Measurements from ENCODE around the gene SNU13. TPM values are rescaled to one million over a fixed set of nuclear protein-coding genes. Genes with fewer than 3 reads are reported as not detected.
"Not testable (repeated sequence)": the region's sequence is repeated elsewhere in the genome, so short reads cannot be mapped to it uniquely, and the experiment has no call there.

The SNU13 gene
- 148 and 185 TPM in 2 replicates for total RNA-seq (2014; rRNA removed; shearing (Covaris generic); ENCODE audit: low replicate concordance)

DNA sequence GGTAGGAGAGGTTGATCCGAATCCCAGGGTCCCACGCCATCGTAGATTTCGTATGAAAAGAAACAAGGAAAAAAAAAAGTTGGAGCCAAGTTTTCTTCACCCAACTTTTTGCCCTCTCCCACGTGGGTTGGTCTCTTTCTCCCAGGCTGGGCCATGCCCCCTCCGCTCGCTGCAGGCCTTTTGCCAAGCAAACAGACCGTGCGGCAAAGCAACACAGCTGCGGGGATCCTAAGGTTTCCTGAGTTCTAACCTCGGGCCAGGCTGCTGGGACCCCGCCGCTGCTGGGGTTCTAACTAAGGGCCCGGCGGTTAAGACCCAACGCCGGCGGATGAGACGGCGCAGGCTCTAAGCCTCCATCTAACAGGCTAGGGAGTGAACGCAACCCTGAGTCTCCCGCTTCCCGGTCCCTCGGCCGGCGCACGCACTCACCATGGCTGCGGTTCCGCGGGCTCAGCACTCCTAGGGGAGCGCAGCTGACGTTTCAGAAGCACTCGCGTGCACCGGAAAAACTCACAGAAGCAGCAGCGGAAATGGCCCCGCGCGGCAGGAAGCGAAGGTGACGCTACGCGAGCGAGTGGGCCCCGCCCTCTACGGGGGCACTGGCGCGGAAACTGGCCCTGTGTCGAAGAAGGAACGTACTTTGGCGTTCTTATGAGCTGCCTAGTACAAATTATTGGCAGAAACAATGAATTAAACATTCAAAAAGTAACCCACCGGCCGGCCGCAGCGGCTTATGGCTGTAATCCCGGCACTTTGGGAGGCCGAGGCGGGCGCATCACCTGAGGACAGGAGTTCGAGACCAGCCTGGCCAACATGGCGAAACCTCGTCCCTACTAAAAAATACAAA, at the start of gene SNU13:
SNU13 (minus strand) TSS at position 503 of the 847 bp plus-strand sequence; CDS start at position 432, 71 bp downstream.
- Histone ChIP-seq H4K20me1 (ENCODE audit: insufficient read depth, low read depth, low read length) (peaks cover 11% of the 10 kb centered on the region), H3K4me1 (ENCODE audit: low read length) (peaks cover 33% of the 10 kb centered on the region), H3K79me2 (ENCODE audit: low read length) (peaks cover 54% of the 10 kb centered on the region), H3K9me3 (ENCODE audit: low read length) (no peaks in the 10 kb centered on the region), H2AFZ (ENCODE audit: low read length) (peak within 1 kb of the TSS; percentile 29; the same call in 1 of the 2 replicates), H3K9me2 (replicated peaks; ENCODE audit: insufficient read depth, low read length) (no peaks in the 10 kb centered on the region), H3K27me3 (ENCODE audit: low read length) (no peaks in the 10 kb centered on the region), H3K27ac (ENCODE audit: low read length) (peak within 1 kb of the TSS; percentile 79), H3K36me3 (ENCODE audit: insufficient read depth, low read length) (no peaks in the 10 kb centered on the region), H3K4me3 (ENCODE audit: low read length) (peak within 1 kb of the TSS; percentile 96), H3K9ac (ENCODE audit: low read length) (peak within 1 kb of the TSS; percentile 95), H3K4me2 (ENCODE audit: low read depth, low read length, poor library complexity, severe bottlenecking) (peak within 1 kb of the TSS; percentile 78)
- peak; percentile 97 for DNase-seq

DNA sequence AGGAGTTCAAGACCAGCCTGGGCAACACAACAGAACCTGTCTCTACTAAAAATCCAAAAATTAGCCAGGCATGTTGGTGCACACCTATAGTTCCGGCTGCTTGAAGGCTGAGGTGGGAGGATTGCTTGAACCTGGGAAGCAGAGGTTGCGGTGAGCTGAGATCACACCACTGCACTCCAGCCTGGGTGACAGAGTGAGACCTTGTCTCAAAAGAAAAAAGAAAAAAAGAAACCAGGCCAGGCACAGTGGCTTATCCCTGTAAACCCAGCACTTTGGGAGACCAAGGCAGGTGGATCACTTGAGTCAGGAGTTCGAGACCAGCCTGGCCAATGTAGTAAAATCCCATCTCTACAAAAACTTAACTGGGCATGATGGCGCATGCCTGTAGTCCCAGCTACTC, 44.6 kb upstream of the SNU13 start:
- not testable (repeated sequence) for H3K4me1 ChIP-seq (ENCODE audit: low read length); H2AFZ ChIP-seq (ENCODE audit: low read length); H3K9me3 ChIP-seq (ENCODE audit: low read length); H3K4me3 ChIP-seq (ENCODE audit: low read length); H4K20me1 ChIP-seq (ENCODE audit: insufficient read depth, low read depth, low read length); H3K9ac ChIP-seq (ENCODE audit: low read length); H3K4me2 ChIP-seq (ENCODE audit: low read depth, low read length, poor library complexity, severe bottlenecking); H3K36me3 ChIP-seq (ENCODE audit: insufficient read depth, low read length); H3K9me2 ChIP-seq (replicated peaks; ENCODE audit: insufficient read depth, low read length); DNase-seq; H3K27me3 ChIP-seq (ENCODE audit: low read length); H3K79me2 ChIP-seq (ENCODE audit: low read length); H3K27ac ChIP-seq (ENCODE audit: low read length)

GRCh38 chr22:41732096-41732772, 43.6 kb upstream of the SNU13 start:
- Histone ChIP-seq H2AFZ (ENCODE audit: low read length) (no peak overlapping the region), H3K4me3 (ENCODE audit: low read length) (no peak overlapping the region), H3K36me3 (ENCODE audit: insufficient read depth, low read length) (no peaks in the 10 kb centered on the region), H4K20me1 (ENCODE audit: insufficient read depth, low read depth, low read length) (no peaks in the 10 kb centered on the region), H3K4me2 (ENCODE audit: low read depth, low read length, poor library complexity, severe bottlenecking) (no peak overlapping the region), H3K9ac (ENCODE audit: low read length) (no peak overlapping the region), H3K27ac (ENCODE audit: low read length) (no peak overlapping the region), H3K4me1 (ENCODE audit: low read length) (no peaks in the 10 kb centered on the region), H3K27me3 (ENCODE audit: low read length) (no peaks in the 10 kb centered on the region), H3K9me3 (ENCODE audit: low read length) (no peaks in the 10 kb centered on the region), H3K9me2 (replicated peaks; ENCODE audit: insufficient read depth, low read length) (no peaks in the 10 kb centered on the region), H3K79me2 (ENCODE audit: low read length) (no peaks in the 10 kb centered on the region)
- DNase-seq = peak; percentile 57

DNA sequence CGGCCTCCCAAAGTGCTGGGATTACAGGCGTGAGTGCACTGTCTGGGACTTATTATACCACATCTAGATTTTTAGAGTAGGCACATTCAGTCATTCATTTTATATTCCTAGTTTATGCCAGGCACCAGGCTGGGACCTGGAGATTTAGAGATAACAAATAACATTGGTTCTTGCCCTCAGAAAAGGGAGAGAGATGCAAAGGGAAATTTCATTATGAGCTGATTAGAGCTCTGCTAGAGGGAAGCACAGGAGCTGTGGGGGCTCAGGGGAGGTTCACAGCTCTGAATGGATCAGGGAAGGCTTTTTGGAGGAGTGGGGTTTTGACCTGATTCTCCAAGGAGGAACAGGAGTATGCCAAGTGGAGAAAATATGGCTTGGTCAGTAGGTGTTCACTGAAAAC, 42.9 kb upstream of the SNU13 start:
- Histone ChIP-seq H3K27ac (ENCODE audit: low read length) (no peak overlapping the region), H2AFZ (ENCODE audit: low read length) (no peak overlapping the region), H3K9ac (ENCODE audit: low read length) (no peak overlapping the region), H3K4me1 (ENCODE audit: low read length) (no peaks in the 10 kb centered on the region), H3K9me3 (ENCODE audit: low read length) (no peaks in the 10 kb centered on the region), H3K4me2 (ENCODE audit: low read depth, low read length, poor library complexity, severe bottlenecking) (no peak overlapping the region), H3K79me2 (ENCODE audit: low read length) (no peaks in the 10 kb centered on the region), H3K4me3 (ENCODE audit: low read length) (no peak overlapping the region), H3K36me3 (ENCODE audit: insufficient read depth, low read length) (no peaks in the 10 kb centered on the region), H3K27me3 (ENCODE audit: low read length) (no peaks in the 10 kb centered on the region), H3K9me2 (replicated peaks; ENCODE audit: insufficient read depth, low read length) (no peaks in the 10 kb centered on the region), H4K20me1 (ENCODE audit: insufficient read depth, low read depth, low read length) (no peaks in the 10 kb centered on the region)
- DNase-seq = no peak

- Histone ChIP-seq H2AFZ (ENCODE audit: low read length) (no peak overlapping the region), H3K4me2 (ENCODE audit: low read depth, low read length, poor library complexity, severe bottlenecking) (no peak overlapping the region), H3K9ac (ENCODE audit: low read length) (no peak overlapping the region), H3K4me1 (ENCODE audit: low read length) (no peaks in the 10 kb centered on the region), H3K27ac (ENCODE audit: low read length) (no peak overlapping the region), H3K27me3 (ENCODE audit: low read length) (no peaks in the 10 kb centered on the region), H3K36me3 (ENCODE audit: insufficient read depth, low read length) (no peaks in the 10 kb centered on the region), H3K9me3 (ENCODE audit: low read length) (no peaks in the 10 kb centered on the region), H3K4me3 (ENCODE audit: low read length) (no peak overlapping the region), H3K9me2 (replicated peaks; ENCODE audit: insufficient read depth, low read length) (no peaks in the 10 kb centered on the region), H3K79me2 (ENCODE audit: low read length) (no peaks in the 10 kb centered on the region), H4K20me1 (ENCODE audit: insufficient read depth, low read depth, low read length) (no peaks in the 10 kb centered on the region)
- DNase-seq = no peak
Measured at GRCh38 chr22:41725510-41726110, 36.9 kb upstream of the SNU13 start.

GRCh38 chr22:41722496-41722895, 33.8 kb upstream of the SNU13 start:
- Histone ChIP-seq H3K27me3 (ENCODE audit: low read length) (no peaks in the 10 kb centered on the region), H3K4me2 (ENCODE audit: low read depth, low read length, poor library complexity, severe bottlenecking) (no peak overlapping the region), H3K36me3 (ENCODE audit: insufficient read depth, low read length) (no peaks in the 10 kb centered on the region), H4K20me1 (ENCODE audit: insufficient read depth, low read depth, low read length) (no peaks in the 10 kb centered on the region), H3K9me2 (replicated peaks; ENCODE audit: insufficient read depth, low read length) (no peaks in the 10 kb centered on the region), H3K79me2 (ENCODE audit: low read length) (no peaks in the 10 kb centered on the region), H2AFZ (ENCODE audit: low read length) (no peak overlapping the region), H3K4me3 (ENCODE audit: low read length) (no peak overlapping the region), H3K9ac (ENCODE audit: low read length) (no peak overlapping the region), H3K9me3 (ENCODE audit: low read length) (no peaks in the 10 kb centered on the region), H3K27ac (ENCODE audit: low read length) (no peak overlapping the region), H3K4me1 (ENCODE audit: low read length) (no peaks in the 10 kb centered on the region)
- no peak for DNase-seq

DNA sequence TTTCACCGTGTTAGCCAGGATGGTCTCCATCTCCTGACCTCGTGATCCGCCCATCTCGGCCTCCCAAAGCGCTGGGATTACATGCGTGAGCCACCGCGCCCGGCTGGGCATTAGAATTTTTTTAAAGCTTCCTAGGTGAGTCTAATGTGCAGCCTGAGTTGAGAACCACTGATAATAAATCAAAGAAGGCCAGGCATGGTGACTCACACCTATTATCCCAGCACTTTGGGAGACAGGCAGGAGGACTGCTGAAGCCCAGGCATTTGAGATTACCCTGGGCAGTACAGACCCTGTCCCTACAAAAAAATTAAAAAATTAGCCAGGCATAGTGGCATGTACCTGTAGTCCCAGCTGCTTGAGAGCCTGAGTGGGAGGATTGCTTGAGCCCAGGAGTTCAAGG, 24.3 kb upstream of the SNU13 start:
- Histone ChIP-seq H3K4me2 (ENCODE audit: low read depth, low read length, poor library complexity, severe bottlenecking) (no peak overlapping the region), H3K4me3 (ENCODE audit: low read length) (no peak overlapping the region), H3K27ac (ENCODE audit: low read length) (no peak overlapping the region), H3K9ac (ENCODE audit: low read length) (no peak overlapping the region), H3K9me3 (ENCODE audit: low read length) (no peaks in the 10 kb centered on the region), H3K9me2 (replicated peaks; ENCODE audit: insufficient read depth, low read length) (no peaks in the 10 kb centered on the region), H3K36me3 (ENCODE audit: insufficient read depth, low read length) (no peaks in the 10 kb centered on the region), H4K20me1 (ENCODE audit: insufficient read depth, low read depth, low read length) (no peaks in the 10 kb centered on the region), H3K79me2 (ENCODE audit: low read length) (no peaks in the 10 kb centered on the region), H3K4me1 (ENCODE audit: low read length) (no peaks in the 10 kb centered on the region), H2AFZ (ENCODE audit: low read length) (no peak overlapping the region), H3K27me3 (ENCODE audit: low read length) (no peaks in the 10 kb centered on the region)
- DNase-seq = no peak

DNA sequence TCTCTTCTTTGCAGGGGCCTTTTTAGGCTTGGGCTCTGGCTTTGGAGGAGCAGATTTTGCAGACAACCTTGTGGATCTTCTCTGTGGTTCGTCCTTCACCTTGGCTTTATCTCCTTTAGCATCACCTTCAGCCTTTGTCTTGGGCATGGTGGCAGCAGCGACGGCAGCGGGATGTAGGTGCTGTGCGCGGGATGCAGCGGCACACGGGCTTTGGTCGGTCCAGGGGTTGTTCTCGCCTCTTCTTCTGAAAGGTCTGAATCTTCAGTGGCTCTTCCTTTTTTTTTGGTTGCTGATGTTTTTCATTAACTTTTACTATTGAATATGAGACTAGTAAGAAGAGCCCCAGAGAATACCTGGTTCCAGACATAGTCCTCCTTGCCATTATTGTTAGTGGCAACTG, 20.7 kb upstream of the SNU13 start:
- Histone ChIP-seq H3K79me2 (ENCODE audit: low read length) (no peaks in the 10 kb centered on the region), H3K9me2 (replicated peaks; ENCODE audit: insufficient read depth, low read length) (no peaks in the 10 kb centered on the region), H3K9ac (ENCODE audit: low read length) (no peak overlapping the region), H3K4me3 (ENCODE audit: low read length) (no peak overlapping the region), H3K36me3 (ENCODE audit: insufficient read depth, low read length) (no peaks in the 10 kb centered on the region), H3K9me3 (ENCODE audit: low read length) (no peaks in the 10 kb centered on the region), H3K4me2 (ENCODE audit: low read depth, low read length, poor library complexity, severe bottlenecking) (no peak overlapping the region), H3K27me3 (ENCODE audit: low read length) (no peaks in the 10 kb centered on the region), H3K4me1 (ENCODE audit: low read length) (no peaks in the 10 kb centered on the region), H4K20me1 (ENCODE audit: insufficient read depth, low read depth, low read length) (no peaks in the 10 kb centered on the region), H3K27ac (ENCODE audit: low read length) (no peak overlapping the region), H2AFZ (ENCODE audit: low read length) (no peak overlapping the region)
- no peak for DNase-seq

Data from Karpas-422 (cell line).